Brain pericyte (primary cell): ENCODE measurements around the gene F12.

Experiments
- DNase-seq: peaks from one replicate; pipeline ENCODE4 v3.0.0-alpha.2; 2012; ENCODE audit warnings: low read depth, low spot score

Gene F12

GRCh38 chr5:177409043-177409801 lies at the start of gene F12:
F12 (minus strand) TSS chr5:177409564; CDS start chr5:177409527, 37 bp downstream.
- DNase-seq, result no peak

DNA sequence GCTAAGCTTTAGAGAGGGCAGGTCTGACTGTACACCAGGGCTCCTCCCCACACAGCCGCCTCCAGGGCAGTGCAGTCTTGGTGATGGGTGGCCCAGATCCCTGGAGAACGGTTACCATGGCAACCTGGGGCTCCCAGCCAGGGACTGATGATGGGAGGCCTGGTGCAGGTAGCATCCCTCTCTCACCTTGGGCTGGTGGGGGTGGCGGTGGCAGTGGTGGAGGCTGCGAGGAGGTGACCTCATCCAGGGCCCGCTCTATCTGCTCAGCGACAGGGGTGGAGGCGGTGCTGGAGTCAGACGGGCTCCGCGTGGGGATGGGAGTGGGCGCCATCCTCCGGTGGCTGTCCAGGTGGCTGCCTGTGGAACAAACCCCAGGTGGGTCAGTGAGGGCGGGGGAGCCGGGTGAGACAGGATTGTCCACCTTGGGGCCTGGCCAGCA lies 49.6 kb upstream of the F12 start:
- no peak for DNase-seq

DNA sequence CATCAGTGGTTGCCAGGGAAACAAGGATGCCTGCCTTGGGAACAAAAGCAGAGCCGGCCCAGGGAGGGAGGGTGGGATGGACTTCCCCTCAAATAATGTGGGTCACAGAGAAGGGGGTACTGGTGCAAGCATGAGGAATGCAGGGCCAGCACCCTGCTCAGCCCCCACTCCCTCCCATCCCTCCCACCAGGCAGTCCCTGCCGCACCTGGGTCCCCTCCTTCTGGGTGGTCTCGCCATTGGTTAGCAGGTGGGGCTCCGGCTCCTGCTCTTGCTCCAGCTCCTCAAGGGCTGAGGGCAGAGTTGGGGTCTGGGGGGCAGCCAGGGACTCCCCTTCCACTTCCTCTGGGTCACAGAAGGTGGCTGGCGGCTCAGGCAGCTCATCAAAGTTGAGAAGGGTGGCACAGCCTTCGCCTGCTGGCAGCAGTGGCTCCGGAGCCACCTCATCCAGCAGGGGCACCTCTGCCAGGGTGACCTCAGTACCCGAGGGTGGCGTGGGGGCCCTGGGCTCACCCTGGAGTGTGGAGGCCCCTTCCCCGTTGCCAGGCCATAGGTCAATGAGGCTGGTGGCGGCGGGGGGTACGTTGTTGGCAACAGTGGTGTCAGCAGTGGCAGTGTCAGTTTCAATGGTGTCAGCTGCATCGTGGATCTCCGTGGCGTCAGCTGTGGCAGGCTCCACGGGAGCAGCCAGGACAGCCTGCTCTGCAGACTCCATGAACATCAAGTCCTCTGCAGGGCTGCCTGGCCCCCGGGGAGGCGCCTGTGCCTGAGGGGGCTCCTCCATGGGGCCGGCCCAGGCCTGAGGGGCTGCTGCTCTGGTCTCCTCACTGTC lies 48.7 kb upstream of the F12 start:
- no peak for DNase-seq

- DNase-seq, result peak; percentile 82
Measured at GRCh38 chr5:177456976-177457851, 47.9 kb upstream of the F12 start.

DNA sequence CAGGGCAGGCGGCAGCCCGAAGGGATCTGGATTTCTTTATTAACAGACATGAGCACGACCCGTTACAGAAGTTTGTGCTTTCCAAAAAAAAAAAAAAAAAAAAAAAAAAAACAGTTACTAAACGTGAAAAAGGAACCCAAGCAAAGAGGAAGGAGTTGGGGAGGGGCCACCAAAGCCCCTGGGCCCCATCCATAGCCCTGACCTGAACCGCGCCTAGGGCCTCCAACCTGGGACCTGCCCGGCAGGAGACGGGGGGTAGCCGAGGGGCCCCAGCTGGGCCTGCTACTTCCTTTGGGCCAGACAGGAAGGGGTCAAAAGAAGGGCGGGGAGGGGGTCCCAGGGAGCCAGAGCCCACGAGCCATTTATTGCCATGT lies 47.2 kb upstream of the F12 start:
- DNase-seq, result no peak

DNA sequence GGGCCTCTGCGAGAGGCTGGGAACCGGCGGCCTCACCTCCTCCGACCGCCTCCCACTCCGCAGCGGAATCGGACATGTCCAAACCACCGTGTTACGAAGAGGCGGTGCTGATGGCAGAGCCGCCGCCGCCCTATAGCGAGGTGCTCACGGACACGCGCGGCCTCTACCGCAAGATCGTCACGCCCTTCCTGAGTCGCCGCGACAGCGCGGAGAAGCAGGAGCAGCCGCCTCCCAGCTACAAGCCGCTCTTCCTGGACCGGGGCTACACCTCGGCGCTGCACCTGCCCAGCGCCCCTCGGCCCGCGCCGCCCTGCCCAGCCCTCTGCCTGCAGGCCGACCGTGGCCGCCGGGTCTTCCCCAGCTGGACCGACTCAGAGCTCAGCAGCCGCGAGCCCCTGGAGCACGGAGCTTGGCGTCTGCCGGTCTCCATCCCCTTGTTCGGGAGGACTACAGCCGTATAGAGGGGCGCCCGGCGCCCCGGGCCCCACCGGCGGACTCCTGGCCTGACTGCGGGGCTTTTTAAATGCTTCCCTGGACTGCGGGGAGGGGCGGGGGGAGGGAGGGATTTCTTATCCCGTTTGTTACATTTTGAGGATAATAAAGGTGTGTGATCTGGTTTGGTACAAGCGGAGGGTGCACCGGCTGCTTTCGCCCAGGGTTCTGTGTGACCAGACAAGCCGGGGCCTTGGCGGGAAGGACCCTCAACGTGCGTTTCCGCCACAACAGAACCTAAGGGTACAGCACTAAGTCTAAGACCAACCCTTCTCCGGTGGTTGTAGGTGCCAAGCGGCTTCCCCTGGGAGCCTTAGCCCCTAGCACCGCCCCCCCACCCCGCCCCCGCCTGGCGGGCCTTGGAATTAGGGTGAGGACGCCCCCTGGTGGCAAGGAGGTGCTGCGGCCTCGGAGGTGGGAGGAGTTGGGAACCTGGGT lies 46.6 kb upstream of the F12 start:
- DNase-seq, result no peak

- DNase-seq, result no peak
Measured at GRCh38 chr5:177455036-177455660, 45.8 kb upstream of the F12 start.

DNA sequence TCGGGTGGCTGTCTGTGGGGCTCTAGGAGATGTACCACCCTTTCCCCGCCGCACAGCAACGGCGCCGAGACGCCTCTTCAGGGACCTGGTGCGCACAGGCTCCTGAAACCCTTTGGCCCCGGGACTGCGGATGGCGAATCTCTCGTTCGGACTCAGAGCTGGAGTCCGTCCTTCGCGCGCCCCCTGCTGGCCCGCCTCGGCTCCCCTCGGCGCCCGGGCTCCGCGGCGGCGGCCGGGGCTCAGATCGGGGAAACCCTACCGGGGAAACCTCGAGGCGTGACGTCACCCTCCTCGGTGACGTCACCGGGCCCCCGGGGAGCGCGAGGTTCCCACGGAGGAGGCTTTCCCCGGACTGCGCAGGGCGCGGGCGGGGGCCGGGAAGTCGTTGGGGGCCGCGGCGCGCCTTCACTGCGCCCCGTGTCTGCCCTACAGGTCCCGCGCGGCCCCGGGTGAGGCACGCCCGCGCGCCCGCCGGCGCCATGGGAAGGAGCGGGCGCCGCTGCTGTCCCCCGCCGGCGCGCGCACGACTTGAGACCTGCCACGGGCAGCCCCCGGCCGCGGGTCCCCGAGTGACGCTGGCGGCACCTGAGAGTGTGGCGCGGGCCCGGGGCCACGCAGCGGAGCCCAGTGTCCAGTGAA lies 45.2 kb upstream of the F12 start:
- DNase-seq, result peak; percentile 34

DNA sequence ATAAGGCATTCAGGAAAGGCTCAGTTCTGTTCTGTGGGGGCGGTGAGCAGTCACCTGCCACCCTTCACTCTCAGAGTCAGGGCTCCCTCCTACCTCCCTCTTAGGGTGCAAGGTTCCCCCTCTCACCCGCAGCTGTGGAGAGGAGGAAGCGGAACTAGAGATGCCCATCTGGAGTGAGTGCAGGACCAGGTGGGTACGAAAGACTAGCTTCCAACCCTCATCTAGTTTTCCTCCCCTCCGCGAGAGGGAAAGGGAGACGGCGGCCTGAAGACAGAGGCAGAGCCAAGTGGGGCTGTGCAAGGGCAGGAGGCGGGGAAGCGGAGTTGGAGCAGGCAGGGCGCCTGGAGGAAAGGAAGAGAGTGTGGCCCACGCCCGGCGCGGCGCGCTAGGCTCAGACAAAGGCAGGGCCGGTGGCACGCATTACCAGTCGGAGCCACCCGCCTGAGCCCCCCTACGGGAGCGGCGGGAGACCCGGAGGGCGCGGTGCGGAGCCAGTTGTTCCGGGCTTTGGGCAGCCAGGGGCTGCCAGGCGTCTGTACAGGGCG lies 44.6 kb upstream of the F12 start:
- no peak for DNase-seq

DNA sequence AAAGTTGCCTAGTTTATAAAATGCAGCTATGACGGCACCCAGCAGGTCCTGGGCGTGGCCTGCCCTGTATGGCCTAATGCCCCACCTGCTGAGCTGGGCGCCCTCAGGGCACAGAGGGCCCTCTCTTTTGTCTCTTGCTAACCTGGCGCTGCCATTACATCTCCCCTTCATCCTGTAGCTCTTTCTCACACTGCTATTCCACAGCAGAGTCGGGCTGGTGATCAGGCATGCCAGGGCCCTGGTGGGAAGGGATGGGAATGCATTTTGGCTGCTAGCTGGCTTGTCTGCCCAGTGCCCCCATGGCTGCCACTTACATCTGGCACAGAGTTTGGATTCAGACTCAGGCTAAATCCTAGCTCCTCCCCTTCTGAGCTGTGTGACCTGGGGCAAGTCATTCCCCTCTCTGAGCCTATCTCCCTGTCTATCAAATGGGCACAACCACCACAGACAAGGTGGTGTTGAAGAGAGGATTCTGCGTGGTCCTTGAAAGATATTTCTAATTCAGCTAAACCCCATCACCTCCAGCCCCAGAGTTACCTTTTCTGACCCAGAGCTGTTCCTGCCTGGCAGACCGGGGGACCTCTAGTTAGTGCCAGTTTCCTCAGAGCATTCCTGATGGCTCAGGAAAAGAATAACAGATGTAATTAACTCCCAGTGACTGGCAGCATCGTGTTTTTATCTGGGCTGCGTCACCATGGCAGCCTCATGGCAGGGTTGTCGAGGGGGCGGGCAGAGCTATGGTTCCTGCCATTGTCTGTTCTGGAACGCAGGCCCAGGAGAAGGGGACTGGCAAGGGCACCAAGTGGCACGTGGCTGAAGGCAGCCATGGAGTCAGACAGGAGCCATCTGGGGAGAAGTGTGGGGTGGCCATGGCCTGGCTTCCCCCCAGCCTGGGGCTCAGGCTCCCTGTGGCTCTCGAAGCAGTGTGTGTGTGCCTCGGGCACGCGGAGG lies 43.6 kb upstream of the F12 start:
- no peak for DNase-seq

DNA sequence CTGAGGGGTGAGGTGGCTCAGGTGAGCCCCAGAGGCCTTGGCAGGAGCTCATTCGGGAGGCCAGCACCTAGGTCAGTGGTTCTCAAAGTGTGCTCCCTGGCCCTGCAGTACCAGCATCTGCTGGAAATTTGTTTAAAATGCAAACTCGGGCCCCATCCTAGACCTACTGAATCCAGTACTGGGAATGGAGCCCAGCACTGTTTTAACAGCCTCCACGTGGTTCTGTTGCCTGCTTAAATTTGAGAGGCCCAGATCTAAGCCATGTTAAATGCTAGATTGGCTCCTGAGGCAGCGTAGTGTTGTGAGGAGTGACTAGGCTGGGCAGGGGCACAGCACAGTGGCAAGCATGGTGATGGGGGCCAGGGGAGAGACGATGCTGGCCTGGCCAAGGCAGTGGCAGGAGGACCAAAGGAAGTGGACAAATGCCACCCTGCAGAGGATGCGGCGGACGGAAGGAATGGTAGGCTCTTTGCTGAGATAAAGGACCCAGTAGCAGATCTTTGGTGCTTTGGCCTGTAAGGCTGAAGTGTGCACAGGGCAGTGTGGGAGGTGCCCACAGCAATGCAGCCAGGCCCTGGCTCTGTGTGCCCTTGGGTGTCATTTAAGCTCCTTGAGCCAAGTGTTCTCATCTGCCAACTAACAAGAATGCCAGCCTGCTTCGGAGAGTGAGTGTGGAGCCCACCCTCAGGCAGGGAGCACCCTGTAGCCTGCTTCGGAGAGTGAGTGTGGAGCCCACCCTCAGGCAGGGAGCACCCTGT lies 41.5 kb upstream of the F12 start:
- no peak for DNase-seq

GRCh38 chr5:177449140-177450061 lies 40.0 kb upstream of the F12 start:
- DNase-seq, result no peak

DNA sequence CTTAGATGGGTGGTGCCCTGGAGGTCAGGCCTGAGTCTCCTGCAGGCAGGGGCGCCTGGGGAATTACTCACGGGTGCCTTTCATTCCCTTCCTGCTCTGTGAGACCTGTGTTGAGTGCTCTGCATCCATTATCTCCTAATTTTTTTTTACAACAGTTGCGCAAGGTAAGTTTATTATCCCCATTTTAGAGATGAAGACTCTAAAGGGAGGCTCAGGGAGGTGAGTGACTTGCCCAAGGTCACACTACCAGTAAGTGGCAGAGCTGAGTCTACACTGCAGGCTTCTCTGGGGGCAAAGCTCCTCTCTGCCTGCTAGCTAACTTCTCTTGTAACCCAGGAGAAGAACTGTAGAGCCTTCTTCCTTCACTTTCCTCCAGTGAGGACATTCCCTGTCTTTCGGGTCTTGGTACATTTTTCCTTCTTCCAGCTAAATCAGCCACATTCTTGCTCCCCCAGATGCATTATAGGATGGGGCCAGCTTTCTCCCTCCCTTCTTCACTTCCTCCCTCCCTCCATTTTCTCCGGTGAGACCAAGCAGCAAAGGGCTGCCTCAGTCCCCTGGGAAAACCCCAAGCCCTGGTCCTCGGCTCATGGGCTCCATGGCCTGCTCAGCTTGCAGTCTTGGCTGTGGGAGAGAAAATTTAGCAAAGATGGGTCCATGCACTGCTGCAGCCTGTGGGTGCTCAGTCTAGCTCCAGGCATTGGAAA lies 39.0 kb upstream of the F12 start:
- DNase-seq, result no peak

DNA sequence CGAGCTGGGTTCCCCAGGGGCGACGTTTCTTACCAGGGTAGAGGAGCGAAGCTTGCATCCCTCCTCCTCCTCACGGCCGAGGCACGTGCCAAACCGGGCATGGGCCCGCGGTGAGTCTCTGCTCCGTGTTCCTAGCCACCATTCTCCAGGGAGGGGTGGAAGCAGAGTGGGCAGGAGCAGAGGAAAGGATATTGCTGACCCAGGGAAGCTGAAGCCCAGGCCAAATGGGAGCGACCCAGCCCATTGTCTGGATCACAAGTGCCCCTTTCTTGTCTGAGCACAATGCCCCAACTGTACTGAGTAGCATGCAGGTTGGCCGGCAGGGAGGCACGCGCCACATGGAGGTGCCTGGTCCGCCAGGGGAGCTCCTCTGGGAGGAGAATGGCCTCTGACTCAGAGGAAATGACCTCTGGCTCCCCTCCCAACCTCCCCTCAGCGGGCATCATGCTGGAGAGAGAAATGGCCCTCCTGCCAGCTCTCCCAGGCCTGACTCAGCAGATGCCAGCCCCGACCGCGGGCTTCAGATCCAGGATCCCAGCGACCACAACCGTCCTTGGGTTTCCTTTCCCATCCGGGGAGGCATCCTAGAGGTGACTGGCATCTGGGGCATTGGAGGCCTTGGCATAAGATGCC lies 38.4 kb upstream of the F12 start:
- peak; percentile 47 for DNase-seq

- no peak for DNase-seq
Measured at GRCh38 chr5:177447066-177447610, 37.8 kb upstream of the F12 start.
